BJ (cell line): ENCODE results near the gene FOXM1. TPM values are rescaled to one million over a fixed set of nuclear protein-coding genes. Genes with fewer than 3 reads are reported as not detected.

ENCODE experiments used
- CTCF ChIA-PET: fragments of 350-600 bp; formaldehyde crosslinking; extraction: SDS; loops from one replicate; lab custom pipeline; 2021; ENCODE audit warnings: antibody characterized with exemption, inconsistent platforms; lab: Yijun Ruan, JAX
- POLR2A ChIA-PET: fragments of 300-600 bp; sonication (Branson Sonifier 250); formaldehyde crosslinking; extraction: SDS; loops from one replicate; lab custom pipeline; 2021; ENCODE audit warnings: antibody characterized with exemption; lab: Charles Lee
- DNase-seq: peaks from one replicate; pipeline ENCODE4 v3.0.0-alpha.2; 2011; ENCODE audit warnings: low read depth
- H3K27me3 ChIP-seq: 2 replicates; pipeline ENCODE4 v1.6.0; 2011; ENCODE audit warnings: low read length; ENCODE audit not compliant: control insufficient read depth, insufficient read depth
- H3K36me3 ChIP-seq: 2 replicates; pipeline ENCODE4 v1.5.1; 2011; ENCODE audit warnings: low read length; ENCODE audit not compliant: control insufficient read depth, insufficient read depth
- H3K4me3 ChIP-seq: 2 replicates; pipeline ENCODE4 v1.5.1; 2011; ENCODE audit warnings: low read depth, mild to moderate bottlenecking, control low read depth, low read length
- CTCF ChIP-seq: IDR thresholded peaks from 2 replicates; pipeline ENCODE4 v1.5.1; 2011; ENCODE audit warnings: low read depth, mild to moderate bottlenecking, control low read depth, inconsistent platforms, low read length, moderate library complexity; ENCODE audit not compliant: insufficient read depth
- polyA plus RNA-seq: library from polyadenylated mRNA; depleted of rRNA; stranded (reverse); fragments of >200 nt; gene quantifications from 2 replicates; pipeline ENCODE4 v1.2.3, GENCODE V29; 2011

FOXM1 gene
- polyA plus RNA-seq, 1 experiment = 26.6 TPM

GRCh38 chr12:2892246-2892645 lies 15.3 kb upstream of the FOXM1 start:
- CTCF ChIA-PET = no interaction called here
- TF ChIP-seq CTCF = no peak
- Histone ChIP-seq H3K36me3 (no peaks in the 10 kb centered on the region), H3K27me3 (no peaks in the 10 kb centered on the region), H3K4me3 (peak overlapping the region; percentile 87)
- no peak for DNase-seq
- POLR2A ChIA-PET = interaction anchor here (0.6 kb wide), 1 partner anchor 138 kb away, joined by 6 read pairs; no protein-coding TSS in a partner anchor

- CTCF ChIA-PET = interaction anchor here (1.4 kb wide), 1 partner anchor 13 kb away, joined by 6 read pairs; no protein-coding TSS in a partner anchor
- no peaks in the 10 kb centered on the region for H3K36me3 ChIP-seq
- H3K27me3 ChIP-seq = no peaks in the 10 kb centered on the region
- TF ChIP-seq CTCF = no peak
- H3K4me3 ChIP-seq = peak overlapping the region; percentile 87
- no peak for DNase-seq
- POLR2A ChIA-PET = interaction anchor here (0.7 kb wide), 1 partner anchor 38 kb away, joined by 3 read pairs; no protein-coding TSS in a partner anchor
These were observed 14.5 kb upstream of the FOXM1 start for GRCh38 chr12:2891240-2892053.

- peak; percentile 87 for DNase-seq
- peak within 1 kb of the TSS; percentile 87 for H3K4me3 ChIP-seq
- CTCF ChIA-PET = interaction anchor here (0.9 to 1.4 kb wide), 3 partner anchors 12 to 140 kb away, joined by 3 to 6 read pairs (median 3); no protein-coding TSS in a partner anchor
- POLR2A ChIA-PET = interaction anchor here (0.7 to 1.0 kb wide), 3 partner anchors 12 to 1113 kb away, joined by 3 read pairs; no protein-coding TSS in a partner anchor
- no peaks in the 10 kb centered on the region for H3K36me3 ChIP-seq
- TF ChIP-seq CTCF = peak; percentile 39
- no peaks in the 10 kb centered on the region for H3K27me3 ChIP-seq
These were observed 13.6 kb upstream of the FOXM1 start, which contains the start of gene TULP3 for GRCh38 chr12:2890388-2891239. TULP3 (plus strand) TSS chr12:2890891; CDS start chr12:2890948, 57 bp downstream.

- Histone ChIP-seq H3K36me3 (peaks cover 2% of the 10 kb centered on the region; the same call in 1 of the 2 replicates), H3K27me3 (no peaks in the 10 kb centered on the region), H3K4me3 (peak overlapping the region; percentile 87)
- TF ChIP-seq CTCF = no peak
- DNase-seq = no peak
- CTCF ChIA-PET = interaction anchor here (0.9 to 1.4 kb wide), 3 partner anchors 11 to 141 kb away, joined by 3 to 6 read pairs (median 3); no protein-coding TSS in a partner anchor
- POLR2A ChIA-PET = interaction anchor here (0.7 to 1.0 kb wide), 2 partner anchors 11 to 1112 kb away, joined by 3 read pairs; no protein-coding TSS in a partner anchor
These were observed 13.0 kb upstream of the FOXM1 start for GRCh38 chr12:2890001-2890387.
